Testis (tissue), 2 donors: Measurements from ENCODE around the gene GRK4.

Experiments used
- POLR2A ChIP-seq: fragments of 450-650 bp; IDR thresholded peaks from one replicate; pipeline ENCODE4 v1.6.1; 2017; ENCODE audit warnings: antibody characterized with exemption, mild to moderate bottlenecking, moderate library complexity
- TF ChIP-seq, protein P1 (sequence below), 3 experiments: fragments of 450-650 bp in 2 of 3; fragments of 200-600 bp in 1 of 3; sonication (generic) in 1 of 3; IDR thresholded peaks; one replicate each; pipeline ENCODE4 v1.5.1; 2016 to 2019; ENCODE audit warnings: antibody characterized with exemption in 3 of 3, mild to moderate bottlenecking in 2 of 3, moderate library complexity in 1 of 3

DNA sequence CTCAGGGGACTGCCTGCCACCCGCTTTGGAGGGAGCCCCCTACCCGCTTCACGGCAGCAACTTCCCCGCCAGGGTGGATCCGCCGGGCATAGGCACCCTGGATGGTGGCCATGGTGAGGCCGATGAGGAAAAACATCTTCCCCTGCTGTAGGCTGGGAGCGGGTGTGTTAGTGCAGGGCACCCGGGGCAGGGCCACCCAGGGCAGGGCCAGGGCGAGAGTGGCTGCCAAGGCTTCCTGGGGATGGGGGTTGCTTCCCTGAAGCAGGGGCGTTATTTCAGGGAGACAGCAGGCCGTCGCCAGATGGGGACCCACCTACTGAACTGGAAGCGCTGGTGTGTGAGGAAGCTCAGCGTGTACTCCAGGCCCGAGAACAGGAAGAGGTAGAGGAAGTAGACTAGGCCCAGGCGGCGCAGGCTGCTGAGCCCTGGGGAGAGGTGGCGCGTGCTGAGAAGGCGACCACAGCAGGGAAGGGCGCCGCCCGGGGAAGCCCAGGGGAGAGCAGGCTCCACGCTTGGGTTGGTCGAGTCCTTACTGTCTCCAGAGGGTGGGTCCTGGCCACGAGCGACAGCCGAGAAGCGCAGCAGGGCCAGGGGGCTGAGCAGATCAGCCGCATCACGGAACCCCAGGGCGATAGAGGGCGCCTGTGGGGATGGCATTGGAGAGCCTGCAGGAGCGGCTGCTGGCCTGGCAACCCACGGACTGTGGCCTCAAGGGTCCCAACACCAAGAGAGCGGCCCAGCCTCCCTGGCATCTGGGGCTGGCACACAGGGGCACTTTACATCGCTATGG lies 31.7 kb upstream of the GRK4 start:
- TF ChIP-seq, protein P1, sequence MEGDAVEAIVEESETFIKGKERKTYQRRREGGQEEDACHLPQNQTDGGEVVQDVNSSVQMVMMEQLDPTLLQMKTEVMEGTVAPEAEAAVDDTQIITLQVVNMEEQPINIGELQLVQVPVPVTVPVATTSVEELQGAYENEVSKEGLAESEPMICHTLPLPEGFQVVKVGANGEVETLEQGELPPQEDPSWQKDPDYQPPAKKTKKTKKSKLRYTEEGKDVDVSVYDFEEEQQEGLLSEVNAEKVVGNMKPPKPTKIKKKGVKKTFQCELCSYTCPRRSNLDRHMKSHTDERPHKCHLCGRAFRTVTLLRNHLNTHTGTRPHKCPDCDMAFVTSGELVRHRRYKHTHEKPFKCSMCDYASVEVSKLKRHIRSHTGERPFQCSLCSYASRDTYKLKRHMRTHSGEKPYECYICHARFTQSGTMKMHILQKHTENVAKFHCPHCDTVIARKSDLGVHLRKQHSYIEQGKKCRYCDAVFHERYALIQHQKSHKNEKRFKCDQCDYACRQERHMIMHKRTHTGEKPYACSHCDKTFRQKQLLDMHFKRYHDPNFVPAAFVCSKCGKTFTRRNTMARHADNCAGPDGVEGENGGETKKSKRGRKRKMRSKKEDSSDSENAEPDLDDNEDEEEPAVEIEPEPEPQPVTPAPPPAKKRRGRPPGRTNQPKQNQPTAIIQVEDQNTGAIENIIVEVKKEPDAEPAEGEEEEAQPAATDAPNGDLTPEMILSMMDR (IDR thresholded peaks at IDR 0.05) = no peak
- no peak for TF ChIP-seq POLR2A
